Measurements from ENCODE around the gene COL9A1. TPM values are rescaled to one million over a fixed set of nuclear protein-coding genes. Genes with fewer than 3 reads are reported as not detected.

COL9A1 gene
- total and polyA plus RNA-seq, 11 donors, result 0.09 to 1.7 (median 0.37) TPM; not detected in 2

DNA sequence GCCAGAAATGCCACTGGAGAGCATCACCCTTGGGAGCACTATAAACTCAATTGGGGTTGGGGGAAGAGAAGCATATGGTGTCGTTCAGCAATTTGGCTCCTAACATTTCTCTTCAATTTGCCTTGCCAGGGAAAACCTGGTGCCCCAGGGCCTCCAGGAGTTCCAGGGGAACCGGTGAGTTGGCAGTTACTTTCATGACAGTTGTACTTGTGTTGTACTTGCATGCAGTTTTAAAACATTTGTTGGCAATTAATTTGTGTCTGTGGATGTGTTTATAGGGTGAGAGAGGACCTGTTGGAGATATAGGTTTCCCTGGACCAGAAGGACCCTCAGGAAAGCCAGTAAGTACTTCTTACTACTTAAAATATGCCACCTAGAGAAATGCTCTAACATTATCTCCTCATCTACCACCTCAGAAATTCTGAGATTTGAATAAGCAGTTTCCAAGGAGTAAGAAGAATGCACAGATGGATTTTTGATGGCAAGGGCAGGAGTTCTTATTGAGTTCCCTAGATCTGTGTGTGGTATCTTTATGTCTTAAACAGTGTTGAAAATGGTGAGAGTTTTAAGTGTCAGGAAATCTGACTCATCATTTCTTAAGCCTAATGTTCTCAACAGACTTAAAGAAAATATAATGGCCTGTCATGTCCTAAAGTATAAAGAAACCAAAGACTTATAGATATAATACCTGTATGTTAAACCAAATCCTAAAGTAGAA lies 122.5 kb downstream of the COL9A1 start:
- no peak for ATAC-seq
- Histone ChIP-seq H3K4me1 (no peaks in the 10 kb centered on the region), H3K36me3 (no peaks in the 10 kb centered on the region), H3K27me3 (no peaks in the 10 kb centered on the region), H3K4me3 (no peak overlapping the region), H3K27ac (no peak overlapping the region), H3K9me3 (no peaks in the 10 kb centered on the region)
- WGBS, 4 donors, result 81 to 94% (median 88%) methylated on average over 2 of the region's 2 CpGs
- DNase-seq, result no peak
- intact Hi-C loops (cut with DNase I), result no loop called here
- TF ChIP-seq POLR2A (IDR thresholded peaks at IDR 0.05), result no peak
- TF ChIP-seq, protein P1, sequence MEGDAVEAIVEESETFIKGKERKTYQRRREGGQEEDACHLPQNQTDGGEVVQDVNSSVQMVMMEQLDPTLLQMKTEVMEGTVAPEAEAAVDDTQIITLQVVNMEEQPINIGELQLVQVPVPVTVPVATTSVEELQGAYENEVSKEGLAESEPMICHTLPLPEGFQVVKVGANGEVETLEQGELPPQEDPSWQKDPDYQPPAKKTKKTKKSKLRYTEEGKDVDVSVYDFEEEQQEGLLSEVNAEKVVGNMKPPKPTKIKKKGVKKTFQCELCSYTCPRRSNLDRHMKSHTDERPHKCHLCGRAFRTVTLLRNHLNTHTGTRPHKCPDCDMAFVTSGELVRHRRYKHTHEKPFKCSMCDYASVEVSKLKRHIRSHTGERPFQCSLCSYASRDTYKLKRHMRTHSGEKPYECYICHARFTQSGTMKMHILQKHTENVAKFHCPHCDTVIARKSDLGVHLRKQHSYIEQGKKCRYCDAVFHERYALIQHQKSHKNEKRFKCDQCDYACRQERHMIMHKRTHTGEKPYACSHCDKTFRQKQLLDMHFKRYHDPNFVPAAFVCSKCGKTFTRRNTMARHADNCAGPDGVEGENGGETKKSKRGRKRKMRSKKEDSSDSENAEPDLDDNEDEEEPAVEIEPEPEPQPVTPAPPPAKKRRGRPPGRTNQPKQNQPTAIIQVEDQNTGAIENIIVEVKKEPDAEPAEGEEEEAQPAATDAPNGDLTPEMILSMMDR (IDR thresholded peaks at IDR 0.05), result no peak

DNA sequence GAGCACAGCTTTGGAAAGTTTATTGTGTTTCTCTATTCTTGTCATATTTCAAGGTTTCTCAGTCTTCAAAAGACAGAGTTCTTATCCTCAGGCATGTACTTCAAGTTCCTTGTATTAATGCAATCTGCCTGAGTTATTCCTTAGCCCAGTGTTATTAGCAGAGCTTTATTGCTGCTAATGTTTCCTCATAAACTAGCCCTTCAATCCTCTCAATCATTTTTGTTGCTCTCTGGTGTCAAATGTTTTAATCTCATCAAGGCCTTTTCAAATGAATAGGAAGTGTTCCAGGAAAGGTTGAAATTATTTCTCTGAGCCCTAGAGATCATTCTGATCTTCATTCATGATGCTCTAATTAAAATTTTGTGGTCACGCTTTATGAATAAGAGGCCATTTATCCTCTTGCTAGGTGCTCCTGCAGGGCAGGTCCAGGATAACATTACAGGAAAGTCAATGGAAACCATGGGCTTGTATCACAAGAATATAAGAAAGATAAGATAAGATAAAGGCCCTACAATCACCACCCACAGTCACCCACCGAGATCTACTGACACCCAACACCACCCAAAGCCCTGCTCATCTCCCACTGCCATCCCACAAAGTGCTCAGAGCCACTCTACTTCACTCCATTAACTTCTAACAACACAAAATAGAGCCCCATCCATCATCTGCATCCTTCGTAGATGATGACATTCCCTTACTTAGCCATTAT lies 125.9 kb downstream of the COL9A1 start:
- Histone ChIP-seq H3K27me3 (no peaks in the 10 kb centered on the region), H3K27ac (no peak overlapping the region), H3K9me3 (no peaks in the 10 kb centered on the region), H3K4me3 (no peak overlapping the region), H3K4me1 (no peaks in the 10 kb centered on the region), H3K36me3 (no peaks in the 10 kb centered on the region)
- ATAC-seq (no peak), DNase-seq (no peak)
- intact Hi-C loops (cut with DNase I), result no loop called here
- TF ChIP-seq POLR2A (IDR thresholded peaks at IDR 0.05), result no peak
- TF ChIP-seq, protein P1 (IDR thresholded peaks at IDR 0.05), result no peak
- WGBS, 4 donors, result 63 to 75% (median 70%) methylated on average over 3 of the region's 3 CpGs

DNA sequence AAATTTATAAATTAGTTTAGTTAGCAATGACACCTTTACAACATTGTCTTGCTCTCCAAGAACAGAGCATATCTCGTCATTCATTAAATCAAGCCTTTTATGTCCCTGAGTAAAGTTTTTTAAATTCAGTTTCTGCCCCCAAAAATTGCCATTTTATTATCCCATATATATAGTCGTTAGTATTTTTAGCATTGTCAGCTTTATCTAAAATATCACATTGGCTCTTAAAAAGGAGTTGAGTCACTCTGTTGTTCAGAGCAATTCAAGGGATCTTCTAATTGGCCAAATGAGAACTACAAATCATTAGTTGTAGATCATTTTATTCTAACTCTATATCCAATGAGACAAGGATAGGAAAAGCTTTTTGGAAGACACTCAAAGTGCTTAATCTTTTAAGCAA lies 127.1 kb downstream of the COL9A1 start:
- no peak for ATAC-seq
- intact Hi-C loops (cut with DNase I), result no loop called here

DNA sequence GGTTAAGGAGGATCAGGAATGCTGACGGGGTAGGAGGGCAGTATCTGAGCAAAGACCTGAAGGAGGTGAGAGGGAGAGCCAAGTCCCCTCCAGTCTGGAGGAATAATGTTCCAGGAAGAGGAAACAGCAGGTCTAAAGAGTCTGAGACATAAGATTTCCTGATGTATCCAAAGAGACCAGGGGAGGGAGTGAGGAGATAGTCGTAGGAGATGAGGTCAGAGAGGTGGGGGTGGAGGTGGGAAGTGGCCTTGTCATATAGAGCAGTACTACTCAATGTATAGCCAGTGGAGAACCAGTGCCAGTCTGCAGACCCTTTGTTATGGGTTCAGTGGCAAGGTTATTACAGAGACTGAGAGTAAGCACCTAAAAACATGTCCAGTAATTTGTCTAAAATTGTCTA lies 130.6 kb downstream of the COL9A1 start:
- DNase-seq (no peak), ATAC-seq (no peak)
- WGBS, 4 donors, result 44 to 53% (median 45%) methylated on average over 2 of the region's 2 CpGs

More for the DNA sequence above, 127.1 kb downstream of the COL9A1 start:
- Histone ChIP-seq H3K9me3 (no peaks in the 10 kb centered on the region), H3K27ac (no peak overlapping the region), H3K36me3 (no peaks in the 10 kb centered on the region), H3K4me3 (no peak overlapping the region), H3K4me1 (no peaks in the 10 kb centered on the region), H3K27me3 (no peaks in the 10 kb centered on the region)
- no peak for TF ChIP-seq POLR2A (IDR thresholded peaks at IDR 0.05)
- TF ChIP-seq, protein P1 (IDR thresholded peaks at IDR 0.05), result no peak
- DNase-seq, result no peak
- WGBS, 4 donors, result 62 to 78% (median 73%) methylated on average over 2 of the region's 2 CpGs

More for the DNA sequence above, 130.6 kb downstream of the COL9A1 start:
- Histone ChIP-seq H3K27ac (no peak overlapping the region), H3K36me3 (no peaks in the 10 kb centered on the region), H3K27me3 (peaks cover 0 to 5% (median 0%) of the 10 kb centered on the region in 9 donors), H3K9me3 (no peaks in the 10 kb centered on the region), H3K4me3 (no peak overlapping the region), H3K4me1 (no peaks in the 10 kb centered on the region)
- no peak for TF ChIP-seq POLR2A (IDR thresholded peaks at IDR 0.05)
- intact Hi-C loops (cut with DNase I), result no loop called here
